Esophagus squamous epithelium (tissue), 5 donors: Measurements from ENCODE around the gene AP1S1. TPM values are rescaled to one million over a fixed set of nuclear protein-coding genes. Genes with fewer than 3 reads are reported as not detected.

Experiments
- DNase-seq: peaks from one replicate; lab custom pipeline; 2025; lab: John Stamatoyannopoulos, UW
- H3K27ac ChIP-seq, 4 donors: fragments of 200-600 bp; sonication (generic); one replicate each; pipeline ENCODE4 v1.5.1; 2016 to 2019; ENCODE audit warnings: mild to moderate bottlenecking in 1 of 4
- H3K27me3 ChIP-seq, 4 donors: fragments of 200-600 bp; sonication (generic); 1 replicate in 3 of 4; 2 replicates in 1 of 4; pipeline versions ENCODE4 v1.5.1 to v1.6.0; 2017 to 2021; ENCODE audit warnings: antibody characterized with exemption in 1 of 4
- H3K36me3 ChIP-seq, 3 donors: fragments of 200-600 bp; sonication (generic); one replicate each; pipeline ENCODE4 v1.5.1; 2016 to 2019
- H3K4me1 ChIP-seq, 3 donors: fragments of 200-600 bp; sonication (generic); one replicate each; pipeline ENCODE4 v1.5.1; 2017 to 2019
- H3K4me3 ChIP-seq, 4 donors: fragments of 200-600 bp; sonication (generic); 1 replicate in 3 of 4; 2 replicates in 1 of 4; pipeline ENCODE4 v1.5.1; 2016 to 2019; ENCODE audit warnings: mild to moderate bottlenecking in 2 of 4, moderate library complexity in 1 of 4
- H3K9me3 ChIP-seq, 3 donors: fragments of 200-600 bp; sonication (generic); one replicate each; pipeline ENCODE4 v1.5.1; 2016 to 2019
- POLR2A ChIP-seq, 4 donors: fragments of 450-650 bp; IDR thresholded peaks; one replicate each; pipeline ENCODE4 v1.6.1; 2017; ENCODE audit warnings: antibody characterized with exemption in 4 of 4, mild to moderate bottlenecking in 4 of 4, moderate library complexity in 3 of 4
- WGBS, 2 donors: methylation state at CpG; one replicate each; pipeline ENCODE4 v1.1.5; 2018; 5-methylcytosine and 5-hydroxymethylcytosine counted together
- intact Hi-C: fragments of 100-400 bp; cut with DNase I; formaldehyde crosslinking; loops from one replicate; pipeline ENCODE4 v1.15.0; 2022
- total RNA-seq, 4 donors: library from RNA; depleted of rRNA; stranded (reverse); fragments of >200 nt; gene quantifications; one replicate each; pipeline ENCODE4 v1.1.0, GENCODE V29; 2016
- TF ChIP-seq, protein P1 (sequence below), 6 experiments: fragments of 450-650 bp in 4 of 6; fragments of 200-600 bp in 2 of 6; sonication (generic) in 2 of 6; IDR thresholded peaks; one replicate each; pipeline ENCODE4 v1.5.1; 2016 to 2019; ENCODE audit warnings: antibody characterized with exemption in 6 of 6, mild to moderate bottlenecking in 4 of 6, moderate library complexity in 4 of 6
- donor health status: DM: yes; HTN: yes; CAD: no.

AP1S1 gene
- total RNA-seq, 4 donors from 2014 or later: 42.7 to 144 (median 64.3) TPM

DNA sequence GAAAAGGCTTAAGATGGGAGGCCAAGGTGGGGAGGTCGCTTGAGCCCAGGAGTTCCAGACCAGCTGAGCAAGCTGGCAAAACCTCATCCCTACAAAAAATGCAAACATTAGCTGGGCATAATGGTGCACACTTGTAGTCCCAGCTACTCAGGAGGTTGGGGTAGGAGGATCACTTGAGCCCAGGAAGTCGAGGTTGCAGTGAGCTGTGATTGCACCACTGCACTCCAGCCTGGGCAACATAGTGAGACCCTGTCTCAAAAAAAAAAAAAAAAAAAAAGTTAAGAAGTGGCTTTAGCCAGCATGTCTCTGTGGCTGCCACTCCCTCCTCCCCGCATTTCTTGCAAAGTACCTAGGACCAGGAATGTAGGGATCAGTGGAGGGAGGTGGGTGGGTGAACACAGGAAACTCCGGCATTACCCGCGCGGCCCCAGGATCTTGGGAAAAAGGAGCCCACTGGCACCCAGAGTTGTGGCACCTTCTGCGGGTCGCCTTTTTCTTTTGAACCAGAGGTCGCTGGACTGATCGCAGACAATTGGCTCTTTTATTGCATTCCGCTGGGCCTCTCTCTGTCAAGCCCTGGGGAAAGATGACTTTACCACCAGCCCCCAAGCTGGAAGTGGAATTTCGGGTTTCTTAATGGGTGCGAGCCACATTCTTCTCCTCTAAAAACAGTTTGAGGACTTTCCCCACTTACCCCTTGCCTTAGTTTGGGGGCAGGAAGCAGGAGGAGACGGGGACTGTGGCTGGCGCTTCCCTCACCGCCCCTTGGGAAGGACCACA, 7.6 kb downstream of the AP1S1 start:
- intact Hi-C loops: no loop called here
- 80 to 81% methylated on average over 16 to 17 of the region's 17 CpGs for WGBS, 2 donors
- H3K27me3 ChIP-seq: peaks cover 5 to 70% (median 27%) of the 10 kb centered on the region in 4 donors
- H3K4me1 ChIP-seq: peaks cover 33 to 45% (median 36%) of the 10 kb centered on the region in 3 donors
- no peak overlapping the region for H3K27ac ChIP-seq
- H3K36me3 ChIP-seq: peaks cover 7 to 51% (median 12%) of the 10 kb centered on the region in 3 donors
- DNase-seq: no peak
- TF ChIP-seq POLR2A (IDR thresholded peaks at IDR 0.05): no peak
- TF ChIP-seq, protein P1, sequence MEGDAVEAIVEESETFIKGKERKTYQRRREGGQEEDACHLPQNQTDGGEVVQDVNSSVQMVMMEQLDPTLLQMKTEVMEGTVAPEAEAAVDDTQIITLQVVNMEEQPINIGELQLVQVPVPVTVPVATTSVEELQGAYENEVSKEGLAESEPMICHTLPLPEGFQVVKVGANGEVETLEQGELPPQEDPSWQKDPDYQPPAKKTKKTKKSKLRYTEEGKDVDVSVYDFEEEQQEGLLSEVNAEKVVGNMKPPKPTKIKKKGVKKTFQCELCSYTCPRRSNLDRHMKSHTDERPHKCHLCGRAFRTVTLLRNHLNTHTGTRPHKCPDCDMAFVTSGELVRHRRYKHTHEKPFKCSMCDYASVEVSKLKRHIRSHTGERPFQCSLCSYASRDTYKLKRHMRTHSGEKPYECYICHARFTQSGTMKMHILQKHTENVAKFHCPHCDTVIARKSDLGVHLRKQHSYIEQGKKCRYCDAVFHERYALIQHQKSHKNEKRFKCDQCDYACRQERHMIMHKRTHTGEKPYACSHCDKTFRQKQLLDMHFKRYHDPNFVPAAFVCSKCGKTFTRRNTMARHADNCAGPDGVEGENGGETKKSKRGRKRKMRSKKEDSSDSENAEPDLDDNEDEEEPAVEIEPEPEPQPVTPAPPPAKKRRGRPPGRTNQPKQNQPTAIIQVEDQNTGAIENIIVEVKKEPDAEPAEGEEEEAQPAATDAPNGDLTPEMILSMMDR (IDR thresholded peaks at IDR 0.05): no peak
- H3K4me3 ChIP-seq: no peak overlapping the region
- H3K9me3 ChIP-seq: no peaks in the 10 kb centered on the region

DNA sequence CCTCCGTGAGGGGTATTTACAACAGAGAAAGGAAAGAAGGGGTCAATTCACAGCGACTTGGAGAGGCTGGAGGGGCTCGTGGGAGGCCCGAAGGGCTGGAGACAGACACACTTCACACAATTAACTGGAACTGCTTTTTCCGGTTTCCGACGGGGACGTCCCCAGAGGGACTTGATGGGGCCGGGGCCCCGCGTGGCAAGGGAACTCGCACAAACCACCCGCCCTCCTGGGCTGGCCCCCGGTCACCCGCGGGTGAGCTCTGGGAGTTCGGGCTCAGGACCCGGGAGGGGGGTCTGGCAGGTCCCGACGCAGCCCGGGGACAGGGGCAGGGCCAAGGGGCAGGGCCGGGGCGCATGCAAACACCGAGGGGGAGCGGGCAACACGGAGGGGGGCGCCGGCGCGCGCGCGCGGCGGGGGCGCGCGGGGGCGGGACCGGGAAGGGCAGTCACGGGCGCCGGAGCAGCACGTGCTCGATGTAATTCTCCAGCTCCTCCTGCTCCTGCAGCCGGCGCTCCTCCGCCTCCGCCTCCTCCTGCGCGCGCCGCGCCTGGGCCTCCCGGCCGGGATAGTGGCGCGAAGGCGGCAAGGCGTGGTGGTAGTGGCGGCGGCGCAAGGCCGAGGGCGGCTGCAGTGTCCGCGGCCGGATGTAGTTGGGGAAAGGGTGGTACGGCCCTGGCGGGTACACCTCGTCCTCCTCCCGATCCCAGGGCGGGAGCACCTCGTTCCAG, 8.4 kb downstream of the AP1S1 start:
- no peak for DNase-seq
- Histone ChIP-seq H3K27me3 (peaks cover 5 to 79% (median 32%) of the 10 kb centered on the region in 4 donors), H3K4me3 (peak overlapping the region; percentile 18 to 60 (median 38)), H3K27ac (peak overlapping the region in 1 of 4 donors; percentile 6), H3K9me3 (no peaks in the 10 kb centered on the region), H3K36me3 (peaks cover 7 to 43% (median 7%) of the 10 kb centered on the region in 3 donors), H3K4me1 (peaks cover 33 to 45% (median 36%) of the 10 kb centered on the region in 3 donors)
- intact Hi-C loops: no loop called here
- TF ChIP-seq, protein P1 (IDR thresholded peaks at IDR 0.05): no peak
- no peak for TF ChIP-seq POLR2A (IDR thresholded peaks at IDR 0.05)
- WGBS, 2 donors: 7% methylated on average over 7 to 17 of the region's 74 CpGs

DNA sequence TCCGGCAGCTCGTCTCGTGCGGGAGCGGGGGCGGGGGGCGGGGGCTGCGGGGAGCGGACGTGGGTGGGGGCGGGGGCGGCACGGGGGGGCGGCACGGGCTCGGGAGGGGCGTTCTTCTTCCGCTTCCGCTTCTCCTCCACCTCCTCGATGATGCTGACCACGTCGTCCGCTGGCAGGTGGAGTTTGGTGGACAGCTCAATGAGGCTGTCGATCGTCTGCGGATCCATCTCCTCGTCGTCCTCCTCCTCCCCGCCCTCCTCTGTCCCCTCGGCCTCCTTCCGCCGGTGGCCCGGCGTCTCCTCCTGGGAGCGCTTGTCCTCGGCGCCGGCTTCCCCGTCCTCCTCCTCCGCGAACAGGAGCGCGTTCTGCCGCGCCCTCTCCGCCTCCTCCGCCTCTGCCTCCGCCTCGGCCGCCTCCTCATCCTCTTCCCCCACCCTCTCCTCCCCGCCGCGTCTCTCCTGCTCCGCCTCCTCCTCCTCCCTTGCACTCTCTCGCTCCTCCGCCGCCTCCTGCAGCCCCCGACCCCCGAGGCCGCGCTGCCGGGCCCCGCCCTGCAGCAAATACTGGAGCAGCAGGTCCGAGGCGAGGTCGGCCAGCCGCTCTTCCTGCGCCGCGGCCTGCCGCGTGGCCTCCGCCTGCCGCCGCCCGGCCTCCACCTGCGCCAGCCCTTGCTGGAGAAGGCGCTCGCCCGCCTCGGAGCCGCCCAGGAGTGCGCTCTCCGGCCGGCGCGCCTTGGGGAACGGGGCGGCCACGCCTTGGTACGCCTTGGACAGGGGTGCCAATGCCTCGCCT, 9.2 kb downstream of the AP1S1 start:
- Histone ChIP-seq H3K4me3 (peak overlapping the region; percentile 18 to 60 (median 38)), H3K9me3 (no peaks in the 10 kb centered on the region), H3K27ac (no peak overlapping the region), H3K36me3 (peaks cover 7 to 36% (median 7%) of the 10 kb centered on the region in 3 donors), H3K27me3 (peaks cover 5 to 86% (median 37%) of the 10 kb centered on the region in 4 donors), H3K4me1 (peaks cover 33 to 45% (median 36%) of the 10 kb centered on the region in 3 donors)
- WGBS, 2 donors: 0 to 1% methylated on average over 25 to 30 of the region's 92 CpGs
- no peak for DNase-seq
- intact Hi-C loops: no loop called here
- no peak for TF ChIP-seq POLR2A (IDR thresholded peaks at IDR 0.05)
- TF ChIP-seq, protein P1 (IDR thresholded peaks at IDR 0.05): no peak

DNA sequence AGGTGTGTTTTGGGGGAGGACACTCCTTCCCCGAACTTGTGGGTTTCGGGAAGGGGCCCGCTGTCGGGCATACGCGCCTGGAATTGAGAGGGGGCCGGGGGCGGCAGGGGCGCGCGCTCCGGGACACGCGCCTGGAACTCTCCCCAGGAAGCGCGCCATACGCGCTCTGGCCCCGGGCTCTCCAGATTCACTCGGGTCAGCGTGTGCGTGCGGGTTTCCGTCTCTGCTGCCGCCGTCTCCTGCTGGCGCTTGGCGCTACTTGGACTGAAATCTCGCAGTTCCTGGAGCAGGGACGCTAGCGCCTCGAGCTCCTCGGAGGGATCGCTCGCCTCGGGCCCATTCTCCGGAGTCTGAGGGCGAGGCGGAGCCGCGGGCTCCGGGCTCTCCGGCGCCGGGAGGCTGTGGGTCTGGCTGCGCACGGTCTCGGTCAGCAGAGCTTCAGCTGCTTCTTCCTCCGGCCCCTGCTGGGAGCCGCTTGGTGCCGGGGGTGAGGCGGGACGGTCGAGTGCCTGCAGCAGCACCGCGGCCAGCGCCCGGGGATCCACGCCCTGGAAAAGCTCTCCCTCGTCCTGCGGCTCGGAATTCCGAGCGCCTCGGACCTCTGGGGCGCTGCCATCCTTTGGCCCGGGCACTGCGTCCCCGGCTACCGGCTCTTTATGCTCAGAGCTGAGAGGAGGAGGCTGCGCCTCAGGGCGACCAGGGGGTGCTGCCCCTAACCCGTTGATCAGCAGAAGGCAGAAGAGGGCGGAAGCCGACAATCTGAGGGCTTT, 10.0 kb downstream of the AP1S1 start:
- peaks cover 5 to 91% (median 44%) of the 10 kb centered on the region in 4 donors for H3K27me3 ChIP-seq
- TF ChIP-seq, protein P1 (IDR thresholded peaks at IDR 0.05): no peak
- TF ChIP-seq POLR2A (IDR thresholded peaks at IDR 0.05): no peak
- no peak for DNase-seq
- H3K36me3 ChIP-seq: peaks cover 1 to 28% (median 7%) of the 10 kb centered on the region in 3 donors
- H3K4me1 ChIP-seq: peaks cover 33 to 48% (median 36%) of the 10 kb centered on the region in 3 donors
- no peak overlapping the region for H3K27ac ChIP-seq
- intact Hi-C loops: no loop called here
- WGBS, 2 donors: 0 to 2% methylated on average over 2 to 9 of the region's 75 CpGs
- no peaks in the 10 kb centered on the region for H3K9me3 ChIP-seq
- peak overlapping the region in 3 of 4 donors; percentile 34 to 60 (median 43) for H3K4me3 ChIP-seq
